GM12875 (cell line): ENCODE results near the gene VIPR2.

Experiments
- H3K4me3 ChIP-seq: one replicate; pipeline ENCODE4 v1.5.1; 2011; ENCODE audit warnings: low read depth, low read length, control low read depth
- CTCF ChIP-seq: IDR thresholded peaks from 2 replicates; pipeline ENCODE4 v1.5.1; 2011; ENCODE audit warnings: low read depth, mild to moderate bottlenecking, control low read depth, inconsistent platforms, low read length, moderate library complexity, borderline replicate concordance; ENCODE audit not compliant: insufficient read depth

VIPR2 gene

GRCh38 chr7:159036916-159037605 lies 107.6 kb downstream of the VIPR2 start:
- no peak overlapping the region for H3K4me3 ChIP-seq
- no peak for TF ChIP-seq CTCF

DNA sequence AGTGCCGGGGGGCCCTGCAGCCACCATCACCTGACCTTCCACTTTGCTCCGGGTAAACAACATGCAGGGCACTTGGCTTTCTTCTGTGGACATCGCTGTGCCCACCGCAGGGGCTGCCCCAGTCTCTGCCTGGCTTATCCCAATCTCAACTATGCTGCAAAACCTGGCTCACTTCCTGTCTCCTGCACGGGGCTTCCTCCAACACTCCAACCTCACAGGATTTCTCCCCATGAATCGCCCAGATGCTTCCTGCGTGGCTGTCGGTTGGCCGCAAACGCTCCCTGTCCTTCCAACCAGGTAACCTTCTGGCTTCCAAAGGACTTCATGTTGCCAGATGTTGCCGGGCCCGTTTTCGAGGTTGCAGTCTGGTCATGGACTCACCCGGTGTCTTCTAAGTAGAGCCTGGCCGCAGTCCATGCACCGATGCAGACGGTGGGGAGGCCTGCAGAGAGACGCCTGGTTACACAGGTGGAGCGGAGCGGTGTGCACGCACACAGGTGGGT lies 109.0 kb downstream of the VIPR2 start:
- no peak for TF ChIP-seq CTCF
- H3K4me3 ChIP-seq, result no peak overlapping the region

DNA sequence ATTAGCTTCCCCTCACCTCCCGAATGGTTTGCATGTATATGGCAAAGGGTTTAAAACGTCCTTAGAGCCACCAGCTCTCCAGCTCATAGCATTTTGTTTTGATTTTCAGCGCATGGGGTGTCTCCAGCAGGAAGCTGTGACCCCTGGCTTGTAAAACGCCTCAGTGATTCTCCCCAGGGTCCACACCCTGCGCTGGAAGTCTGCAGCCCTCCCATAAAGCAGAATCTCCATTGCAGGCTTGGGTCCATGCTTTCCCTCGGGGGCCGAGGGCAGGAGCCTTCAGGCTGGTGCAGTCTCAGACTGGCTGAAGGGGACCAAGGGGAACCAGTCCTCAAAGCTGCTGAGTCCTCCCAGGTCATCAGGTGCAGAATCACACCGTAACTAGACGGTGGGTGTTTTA lies 109.7 kb downstream of the VIPR2 start:
- TF ChIP-seq CTCF, result no peak
- H3K4me3 ChIP-seq, result no peak overlapping the region

DNA sequence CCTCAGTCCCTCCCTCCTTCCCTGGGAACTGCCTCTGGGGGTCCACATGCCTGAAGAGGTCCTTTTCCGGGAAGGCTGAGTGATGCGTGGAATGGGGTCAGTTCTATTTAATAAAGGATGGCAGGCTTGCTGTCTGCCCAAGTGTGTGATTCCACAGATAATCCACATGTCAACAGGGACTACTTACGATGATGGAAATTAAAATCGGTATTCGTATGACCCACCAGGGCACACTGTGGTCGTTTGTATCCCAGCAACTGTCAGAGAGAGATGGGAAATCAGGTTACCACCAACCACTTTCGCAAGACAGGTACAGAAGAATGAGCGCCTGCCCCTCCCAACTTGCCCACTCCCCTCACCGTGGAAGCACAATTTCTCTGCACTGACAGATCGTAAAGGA lies 110.3 kb downstream of the VIPR2 start:
- TF ChIP-seq CTCF, result no peak
- H3K4me3 ChIP-seq, result no peak overlapping the region

DNA sequence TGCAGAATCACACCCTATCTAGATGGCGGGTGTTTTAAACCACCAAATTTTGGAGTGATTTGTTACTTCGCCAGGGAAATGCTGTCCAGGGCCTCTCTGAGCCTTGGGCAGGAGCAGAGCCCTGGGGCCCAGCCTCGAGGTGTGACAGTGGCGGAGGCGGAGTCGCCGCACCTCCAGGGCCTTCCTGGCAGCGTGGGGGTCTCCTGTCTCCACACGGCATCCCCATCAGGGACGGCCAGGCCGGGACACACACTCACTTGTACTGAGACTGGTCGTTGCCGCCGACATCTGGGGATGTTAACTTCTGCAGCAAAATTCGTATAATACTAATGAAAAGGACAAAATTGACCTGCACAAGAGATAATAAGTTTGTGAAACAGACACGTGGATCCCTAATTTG lies 110.7 kb downstream of the VIPR2 start:
- no peak for TF ChIP-seq CTCF
- H3K4me3 ChIP-seq, result no peak overlapping the region

DNA sequence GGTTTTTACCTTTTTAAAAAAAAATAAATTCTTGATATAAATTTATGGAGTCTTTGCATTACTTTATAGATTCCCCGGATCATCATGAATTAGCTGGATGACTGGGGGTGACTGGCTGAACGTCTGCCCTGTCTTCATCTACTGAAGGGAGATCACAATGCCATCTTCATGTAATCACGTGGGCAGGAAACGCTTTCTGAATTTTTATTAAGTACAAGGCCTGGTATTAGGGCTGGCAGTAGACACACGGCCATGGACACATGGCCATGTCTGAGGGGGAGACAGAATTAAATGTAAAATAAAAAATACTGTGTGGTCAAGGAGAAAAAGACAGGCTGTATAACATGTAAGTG lies 111.2 kb downstream of the VIPR2 start:
- H3K4me3 ChIP-seq, result no peak overlapping the region
- TF ChIP-seq CTCF, result no peak

DNA sequence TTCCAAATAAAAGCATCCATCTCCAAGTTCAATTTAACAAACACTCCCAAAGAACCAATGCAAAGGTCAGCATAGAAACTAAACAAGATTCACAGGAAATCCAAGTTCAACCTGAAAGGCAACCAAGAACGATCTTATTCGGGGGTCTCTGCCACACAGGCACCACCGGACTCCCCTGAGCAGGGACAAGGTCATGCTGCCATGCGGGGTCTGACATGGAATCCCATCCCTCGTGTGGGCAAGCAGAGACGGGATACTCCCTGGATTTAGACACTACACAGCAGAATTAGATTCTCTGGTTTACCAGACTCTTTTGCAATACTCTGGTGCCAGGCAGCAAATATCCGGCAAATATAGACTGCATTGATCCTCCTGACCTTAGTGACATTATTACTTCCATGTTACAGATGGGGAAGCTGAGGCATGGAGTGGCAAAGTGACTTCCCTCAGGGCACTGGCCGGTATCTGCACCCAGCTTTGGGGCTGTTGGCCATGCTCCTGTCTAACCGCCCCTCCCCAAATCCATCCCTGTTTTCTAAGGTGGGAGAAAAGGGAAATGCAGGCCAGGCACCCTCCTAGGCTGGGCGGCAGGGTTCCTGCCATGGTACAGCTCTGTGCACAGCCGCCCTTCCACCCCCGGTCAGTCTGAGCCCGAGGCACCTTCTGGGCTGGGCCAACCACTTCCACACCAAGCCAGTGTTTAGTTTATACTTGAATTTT lies 111.8 kb downstream of the VIPR2 start:
- H3K4me3 ChIP-seq, result no peak overlapping the region
- no peak for TF ChIP-seq CTCF
